Hepatocyte (in vitro differentiated cells): Measurements from ENCODE around the gene EID3. TPM values are rescaled to one million over a fixed set of nuclear protein-coding genes. Genes with fewer than 3 reads are reported as not detected.
A peak's percentile ranks its signal among the peaks of the same experiment; 100 is the strongest.

ENCODE experiments used
- DNase-seq: peaks from one replicate; pipeline ENCODE4 v3.0.0-alpha.2; 2016; ENCODE audit warnings: low spot score
- H2AFZ ChIP-seq: fragments of 200-600 bp; sonication (generic); 2 replicates; pipeline ENCODE4 v1.6.0; 2016; ENCODE audit warnings: antibody characterized with exemption, mild to moderate bottlenecking
- H3K27ac ChIP-seq: fragments of 200-600 bp; sonication (generic); 2 replicates; pipeline ENCODE4 v1.5.1; 2016; ENCODE audit warnings: mild to moderate bottlenecking
- H3K27me3 ChIP-seq: fragments of 200-600 bp; sonication (generic); 2 replicates; pipeline ENCODE4 v1.6.1; 2016
- H3K36me3 ChIP-seq: fragments of 200-600 bp; sonication (generic); replicated peaks from 2 replicates; pipeline ENCODE4 v1.5.1; 2016; ENCODE audit warnings: low read depth; ENCODE audit not compliant: insufficient read depth
- H3K4me1 ChIP-seq: fragments of 200-600 bp; sonication (generic); 2 replicates; pipeline ENCODE4 v1.5.1; 2016; ENCODE audit warnings: mild to moderate bottlenecking, moderate library complexity; ENCODE audit not compliant: insufficient read depth
- H3K4me2 ChIP-seq: fragments of 200-600 bp; sonication (generic); 2 replicates; pipeline ENCODE4 v1.6.0; 2016
- H3K4me3 ChIP-seq: fragments of 200-600 bp; sonication (generic); 2 replicates; pipeline ENCODE4 v1.5.1; 2016; ENCODE audit warnings: mild to moderate bottlenecking
- H3K79me2 ChIP-seq: fragments of 200-600 bp; sonication (generic); 2 replicates; pipeline ENCODE4 v1.6.0; 2017; ENCODE audit warnings: mild to moderate bottlenecking
- H3K9me2 ChIP-seq: fragments of 200-600 bp; sonication (generic); replicated peaks from 2 replicates; pipeline ENCODE4 v1.6.0; 2017; ENCODE audit warnings: mild to moderate bottlenecking; ENCODE audit not compliant: insufficient read depth
- H3K9me3 ChIP-seq: fragments of 200-600 bp; sonication (generic); 2 replicates; pipeline ENCODE4 v1.5.1; 2016; ENCODE audit warnings: low read depth, mild to moderate bottlenecking
- H4K20me1 ChIP-seq: fragments of 200-600 bp; sonication (generic); 2 replicates; pipeline ENCODE4 v1.6.0; 2016; ENCODE audit warnings: mild to moderate bottlenecking; ENCODE audit not compliant: insufficient read depth, poor library complexity, severe bottlenecking
- EZH2 ChIP-seq: fragments of 200-600 bp; sonication (generic); IDR thresholded peaks from 2 replicates; pipeline ENCODE4 v1.6.1; 2016; ENCODE audit warnings: antibody characterized with exemption, mild to moderate bottlenecking, borderline replicate concordance
- EZH2phosphoT487 ChIP-seq: fragments of 200-600 bp; sonication (generic); IDR thresholded peaks from one replicate; pipeline ENCODE4 v1.6.1; 2018; ENCODE audit warnings: antibody characterized with exemption, mild to moderate bottlenecking, low read depth, moderate library complexity; ENCODE audit not compliant: unreplicated experiment, severe bottlenecking
- WGBS: methylation state at CpG from one replicate; pipeline ENCODE4 v1.1.6; 2016; ENCODE audit warnings: low lambda C conversion rate; ENCODE audit errors: missing lambda C conversion rate; 5-methylcytosine and 5-hydroxymethylcytosine counted together
- polyA plus RNA-seq: library from polyadenylated mRNA; unstranded; fragments of >200 nt; fragmentation: Nextera tagmentation; extraction: Ambion mirVana; gene quantifications from 2 replicates; pipeline ENCODE4 v1.2.1, GENCODE V29; 2016
- total RNA-seq: library from RNA; depleted of rRNA; stranded (reverse); fragments of >200 nt; gene quantifications from 2 replicates; pipeline ENCODE4 v1.2.3, GENCODE V29; 2014
- TF ChIP-seq, protein P1 (sequence below): fragments of 200-600 bp; sonication (generic); IDR thresholded peaks from 2 replicates; pipeline ENCODE4 v1.5.1; 2016; ENCODE audit warnings: antibody characterized with exemption, mild to moderate bottlenecking; ENCODE audit not compliant: poor library complexity

The EID3 gene
- total and polyA plus RNA-seq, 2 experiments from 2014 or later, result 1.7 to 10.1 TPM

DNA sequence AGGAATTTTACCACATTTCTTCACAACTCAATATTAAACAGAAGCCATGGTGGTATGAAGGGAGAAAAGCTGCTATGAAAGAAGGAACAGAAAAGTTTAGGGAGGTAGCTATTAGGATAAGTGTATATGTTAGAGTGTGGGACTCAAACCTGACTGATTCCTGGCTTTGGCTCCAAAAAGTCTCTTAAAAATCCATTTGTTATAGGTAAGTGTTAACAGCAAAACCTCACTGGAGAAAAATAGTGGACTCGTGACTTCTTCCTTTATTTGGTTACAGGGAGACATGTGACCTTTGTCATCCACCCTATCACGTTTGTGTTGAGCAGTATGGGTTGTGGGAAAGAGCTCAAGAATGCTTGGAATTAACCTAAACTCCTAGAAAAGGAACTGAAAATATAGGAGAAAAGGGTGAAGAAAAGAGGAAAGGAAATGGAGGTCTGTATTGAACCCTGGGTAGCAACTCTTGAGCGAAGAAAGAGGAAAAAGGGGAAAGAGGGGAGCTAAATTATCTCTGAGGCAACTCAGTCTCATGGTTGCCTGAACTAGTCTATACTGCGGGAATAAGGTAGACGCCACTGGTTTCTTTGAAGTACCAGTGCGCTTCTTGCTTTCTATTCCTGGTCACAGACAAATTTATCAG, 3.6 kb upstream of the EID3 start:
- H3K4me3 ChIP-seq, result no peak overlapping the region
- no peaks in the 10 kb centered on the region for H3K9me3 ChIP-seq
- H2AFZ ChIP-seq, result no peak overlapping the region
- H3K27ac ChIP-seq, result no peak overlapping the region
- no peak for DNase-seq
- WGBS, result 78% methylated on average over 6 of the region's 6 CpGs
- H3K36me3 ChIP-seq, result no peaks in the 10 kb centered on the region
- H3K79me2 ChIP-seq, result peaks cover 90% of the 10 kb centered on the region
- TF ChIP-seq, protein P1, sequence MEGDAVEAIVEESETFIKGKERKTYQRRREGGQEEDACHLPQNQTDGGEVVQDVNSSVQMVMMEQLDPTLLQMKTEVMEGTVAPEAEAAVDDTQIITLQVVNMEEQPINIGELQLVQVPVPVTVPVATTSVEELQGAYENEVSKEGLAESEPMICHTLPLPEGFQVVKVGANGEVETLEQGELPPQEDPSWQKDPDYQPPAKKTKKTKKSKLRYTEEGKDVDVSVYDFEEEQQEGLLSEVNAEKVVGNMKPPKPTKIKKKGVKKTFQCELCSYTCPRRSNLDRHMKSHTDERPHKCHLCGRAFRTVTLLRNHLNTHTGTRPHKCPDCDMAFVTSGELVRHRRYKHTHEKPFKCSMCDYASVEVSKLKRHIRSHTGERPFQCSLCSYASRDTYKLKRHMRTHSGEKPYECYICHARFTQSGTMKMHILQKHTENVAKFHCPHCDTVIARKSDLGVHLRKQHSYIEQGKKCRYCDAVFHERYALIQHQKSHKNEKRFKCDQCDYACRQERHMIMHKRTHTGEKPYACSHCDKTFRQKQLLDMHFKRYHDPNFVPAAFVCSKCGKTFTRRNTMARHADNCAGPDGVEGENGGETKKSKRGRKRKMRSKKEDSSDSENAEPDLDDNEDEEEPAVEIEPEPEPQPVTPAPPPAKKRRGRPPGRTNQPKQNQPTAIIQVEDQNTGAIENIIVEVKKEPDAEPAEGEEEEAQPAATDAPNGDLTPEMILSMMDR, result no peak
- TF ChIP-seq EZH2, result no peak
- no peak for TF ChIP-seq EZH2phosphoT487
- no peak overlapping the region for H3K4me2 ChIP-seq
- H3K9me2 ChIP-seq, result no peaks in the 10 kb centered on the region
- peaks cover 55% of the 10 kb centered on the region for H4K20me1 ChIP-seq
- H3K4me1 ChIP-seq, result no peaks in the 10 kb centered on the region
- H3K27me3 ChIP-seq, result no peaks in the 10 kb centered on the region

DNA sequence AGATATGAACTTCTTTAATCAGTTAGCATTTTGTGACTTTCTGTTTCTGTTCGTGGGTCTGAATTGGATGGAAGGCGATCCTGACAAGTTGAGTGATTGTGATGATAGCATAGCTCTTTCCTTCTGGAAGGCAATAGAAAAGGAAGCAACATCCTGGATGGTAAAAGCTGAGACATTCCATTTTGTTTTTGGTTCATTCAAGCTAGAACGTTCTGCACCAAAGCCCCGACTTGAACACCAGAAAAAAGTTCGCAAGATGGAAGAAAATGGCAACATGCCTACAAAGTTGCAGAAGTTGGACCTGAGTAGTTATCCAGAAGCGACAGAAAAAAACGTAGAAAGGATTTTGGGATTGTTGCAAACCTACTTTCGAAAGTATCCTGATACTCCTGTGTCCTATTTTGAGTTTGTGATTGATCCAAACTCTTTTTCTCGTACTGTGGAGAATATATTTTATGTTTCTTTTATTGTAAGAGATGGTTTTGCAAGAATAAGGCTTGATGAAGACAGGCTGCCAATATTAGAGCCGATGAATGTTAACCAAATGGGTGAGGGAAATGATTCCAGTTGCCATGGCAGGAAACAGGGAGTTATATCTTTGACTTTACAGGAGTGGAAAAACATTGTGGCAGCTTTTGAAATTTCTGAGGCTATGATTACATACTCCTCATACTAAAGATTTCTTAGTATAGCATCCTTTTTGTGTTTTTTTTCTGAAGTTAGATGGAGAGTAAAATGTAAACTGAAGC, 896 bp downstream of the EID3 start:
- Histone ChIP-seq H2AFZ (peak overlapping the region; percentile 60), H3K4me1 (peaks cover 9% of the 10 kb centered on the region), H3K4me3 (peak overlapping the region; percentile 12), H3K4me2 (peak overlapping the region; percentile 81), H3K27ac (no peak overlapping the region), H3K27me3 (no peaks in the 10 kb centered on the region), H4K20me1 (peaks cover 44% of the 10 kb centered on the region), H3K36me3 (no peaks in the 10 kb centered on the region), H3K9me3 (no peaks in the 10 kb centered on the region), H3K79me2 (peaks cover 87% of the 10 kb centered on the region), H3K9me2 (no peaks in the 10 kb centered on the region)
- DNase-seq, result no peak
- 97% methylated on average over 10 of the region's 10 CpGs for WGBS
- TF ChIP-seq, protein P1, result no peak
- TF ChIP-seq EZH2 (no peak), EZH2phosphoT487 (no peak)

DNA sequence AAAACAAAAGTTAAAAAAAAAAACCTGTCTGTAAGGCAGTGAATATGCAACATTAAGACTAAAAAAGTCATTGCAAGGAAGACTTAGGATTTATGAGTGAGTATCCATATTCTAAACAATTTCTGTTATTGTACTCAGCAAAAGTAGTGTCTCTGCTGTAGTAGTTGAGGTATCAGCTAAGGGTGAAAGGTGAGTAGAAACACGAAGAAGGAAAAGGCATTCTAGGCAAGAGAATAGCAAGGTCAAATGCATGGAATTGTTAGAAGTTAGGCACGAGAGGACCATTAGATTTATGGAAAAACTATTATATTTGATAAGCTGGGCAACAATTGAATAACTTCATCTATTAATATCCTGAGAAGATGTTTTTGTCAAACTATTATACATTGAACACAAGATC, 1.8 kb downstream of the EID3 start:
- DNase-seq, result no peak
- Histone ChIP-seq H3K36me3 (no peaks in the 10 kb centered on the region), H3K4me2 (no peak overlapping the region), H3K27me3 (no peaks in the 10 kb centered on the region), H3K9me3 (no peaks in the 10 kb centered on the region), H2AFZ (no peak overlapping the region), H3K27ac (no peak overlapping the region), H4K20me1 (peaks cover 44% of the 10 kb centered on the region), H3K4me1 (peaks cover 9% of the 10 kb centered on the region), H3K79me2 (peaks cover 85% of the 10 kb centered on the region), H3K9me2 (no peaks in the 10 kb centered on the region), H3K4me3 (no peak overlapping the region)
- TF ChIP-seq, protein P1, result no peak
- TF ChIP-seq EZH2phosphoT487, result no peak
- 93% methylated on average over 2 of the region's 2 CpGs for WGBS
